HCT116 (cell line): ENCODE measurements around the gene NELFB. TPM values are rescaled to one million over a fixed set of nuclear protein-coding genes. Genes with fewer than 3 reads are reported as not detected.

ENCODE experiments used
- ATAC-seq: fragments of 200-7000 bp; cut with Tn5 transposase; 2 replicates; pipeline ENCODE4 v1.9.1; 2020; ENCODE audit warnings: mild to moderate bottlenecking, moderate library complexity
- BruUV-seq: library from RNA; stranded (reverse); fragments of 400-500 nt; replicated peaks from 2 replicates; lab custom pipeline; 2021; lab: Mats Ljungman, UMichigan
- CTCF ChIA-PET: fragments of 300-600 bp; sonication (Branson Sonifier 250); formaldehyde crosslinking; loops from one replicate; lab custom pipeline; 2021; ENCODE audit warnings: antibody characterized with exemption; lab: Charles Lee
- POLR2A ChIA-PET: fragments of 300-600, 350-600 bp; sonication (Branson Sonifier 250); formaldehyde crosslinking; loops from one replicate; lab custom pipeline; 2021; ENCODE audit warnings: antibody characterized with exemption; lab: Charles Lee
- RAD21 ChIA-PET, 2 experiments: fragments of 300-600 bp; sonication (Branson Sonifier 250); formaldehyde crosslinking; loops; one replicate each; lab custom pipeline; 2023; ENCODE audit warnings: low total read pairs in 2 of 2; ENCODE audit not compliant: uncharacterized antibody in 2 of 2, unreplicated experiment in 2 of 2, low non-redundant PET in 1 of 2; lab: Charles Lee
- DNase-seq: peaks from one replicate; pipeline ENCODE4 v3.0.0-alpha.2; 2010; ENCODE audit warnings: low read depth, low spot score
- H2AFZ ChIP-seq: fragments of 200-600 bp; shearing (Covaris generic), sonication (generic); 2 replicates; pipeline ENCODE4 v1.6.1; 2017; ENCODE audit warnings: low read depth, mixed run types, mixed read lengths, antibody characterized with exemption, low read length; ENCODE audit not compliant: poor library complexity, severe bottlenecking
- H3K27ac ChIP-seq: 2 replicates; pipeline ENCODE4 v1.5.1; 2012; ENCODE audit warnings: low read depth, low read length
- H3K27me3 ChIP-seq: fragments of 200-600 bp; sonication (generic); 2 replicates; pipeline ENCODE4 v1.6.1; 2016; ENCODE audit warnings: mixed run types, low read length, mixed read lengths; ENCODE audit not compliant: insufficient read depth
- H3K36me3 ChIP-seq, 2 experiments: fragments of 200-500 bp in 1 of 2; fragments of 200-600 bp in 1 of 2; sonication (Bioruptor generic) in 1 of 2; sonication (generic) in 1 of 2; 2 replicates each; pipeline versions ENCODE4 v1.5.1 to v1.6.1; 2014 to 2016; ENCODE audit warnings: low read length in 2 of 2, inconsistent platforms in 1 of 2, mixed read lengths in 1 of 2, mixed run types in 1 of 2; ENCODE audit not compliant: insufficient read depth in 2 of 2, control insufficient read depth in 1 of 2
- H3K4me1 ChIP-seq, 2 experiments: fragments of 200-600 bp in 1 of 2; sonication (generic) in 1 of 2; 2 replicates each; pipeline versions ENCODE4 v1.5.1 to v1.6.1; 2012 to 2017; ENCODE audit warnings: low read length in 2 of 2, inconsistent platforms in 1 of 2, mild to moderate bottlenecking in 1 of 2, mixed read lengths in 1 of 2, mixed run types in 1 of 2, moderate library complexity in 1 of 2; ENCODE audit not compliant: insufficient read depth in 2 of 2, control insufficient read depth in 1 of 2
- H3K4me2 ChIP-seq: fragments of 200-600 bp; sonication (generic); 2 replicates; pipeline ENCODE4 v1.6.1; 2017; ENCODE audit warnings: mixed run types, low read length, mixed read lengths
- H3K4me3 ChIP-seq, 2 experiments: fragments of 200-600 bp in 1 of 2; sonication (generic) in 1 of 2; replicated peaks in 1 of 2; 2 replicates each; pipeline ENCODE4 v1.5.1; 2011 to 2016; ENCODE audit warnings: low read length in 2 of 2, control low read depth in 1 of 2, low read depth in 1 of 2, mild to moderate bottlenecking in 1 of 2, mixed read lengths in 1 of 2, mixed run types in 1 of 2
- H3K79me2 ChIP-seq: fragments of 200-600 bp; sonication (generic); 2 replicates; pipeline ENCODE4 v1.6.1; 2017; ENCODE audit warnings: mild to moderate bottlenecking, mixed run types, low read length, moderate library complexity, mixed read lengths; ENCODE audit not compliant: insufficient read depth
- H3K9ac ChIP-seq: fragments of 200-600 bp; sonication (generic); 2 replicates; pipeline ENCODE4 v1.6.1; 2016; ENCODE audit warnings: low read length, mixed read lengths
- H3K9me2 ChIP-seq: fragments of 200-600 bp; sonication (generic), shearing (Covaris generic); 2 replicates; pipeline ENCODE4 v1.6.1; 2017; ENCODE audit warnings: mixed run types, mild to moderate bottlenecking, moderate library complexity; ENCODE audit not compliant: insufficient read depth
- H3K9me3 ChIP-seq, 2 experiments: fragments of 200-500 bp in 1 of 2; fragments of 200-600 bp in 1 of 2; sonication (Bioruptor generic) in 1 of 2; sonication (generic) in 1 of 2; 2 replicates each; pipeline ENCODE4 v1.6.1; 2014 to 2017; ENCODE audit warnings: low read length in 2 of 2, mixed read lengths in 2 of 2, inconsistent platforms in 1 of 2, low read depth in 1 of 2, mild to moderate bottlenecking in 1 of 2, mixed run types in 1 of 2, moderate library complexity in 1 of 2; ENCODE audit not compliant: control insufficient read depth in 1 of 2, insufficient read depth in 1 of 2
- H4K20me1 ChIP-seq: fragments of 200-600 bp; sonication (generic), shearing (Covaris generic); 2 replicates; pipeline ENCODE4 v1.6.1; 2017; ENCODE audit warnings: mixed run types, mild to moderate bottlenecking, moderate library complexity; ENCODE audit not compliant: insufficient read depth
- EGR1 ChIP-seq: IDR thresholded peaks from 2 replicates; pipeline ENCODE4 v1.6.1; 2012; ENCODE audit warnings: low read depth
- ELF1 ChIP-seq: IDR thresholded peaks from 2 replicates; pipeline ENCODE4 v1.6.1; 2012; ENCODE audit warnings: low read depth, borderline replicate concordance
- EZH2 ChIP-seq: fragments of 200-600 bp; sonication (generic); IDR thresholded peaks from 2 replicates; pipeline ENCODE4 v1.6.1; 2017; ENCODE audit warnings: antibody characterized with exemption, mixed run types
- FOSL1 ChIP-seq: IDR thresholded peaks from 2 replicates; pipeline ENCODE4 v1.6.1; 2012; ENCODE audit warnings: low read depth
- JUND ChIP-seq: IDR thresholded peaks from 2 replicates; pipeline ENCODE4 v1.6.1; 2012
- POLR2A ChIP-seq: IDR thresholded peaks from 2 replicates; pipeline ENCODE4 v1.7.0; 2011; ENCODE audit warnings: borderline replicate concordance; ENCODE audit not compliant: insufficient read depth, insufficient read length; ENCODE audit errors: extremely low read depth
- POLR2AphosphoS5 ChIP-seq: IDR thresholded peaks from 2 replicates; pipeline ENCODE4 v1.6.1; 2011; ENCODE audit warnings: mild to moderate bottlenecking, low read depth, low read length, moderate library complexity
- SIN3A ChIP-seq: IDR thresholded peaks from 2 replicates; pipeline ENCODE4 v1.6.1; 2012; ENCODE audit warnings: low read depth
- SP1 ChIP-seq: IDR thresholded peaks from 2 replicates; pipeline ENCODE4 v1.6.1; 2012; ENCODE audit warnings: low read depth
- TCF7L2 ChIP-seq: IDR thresholded peaks from 2 replicates; pipeline ENCODE4 v1.7.0; 2011; ENCODE audit warnings: borderline replicate concordance, inconsistent platforms; ENCODE audit not compliant: insufficient read depth, insufficient read length; ENCODE audit errors: extremely low read depth
- YY1 ChIP-seq: IDR thresholded peaks from 2 replicates; pipeline ENCODE4 v1.6.1; 2011; ENCODE audit warnings: low read length, low read depth, moderate library complexity, mild to moderate bottlenecking; ENCODE audit not compliant: insufficient replicate concordance; ENCODE audit errors: extremely low read depth
- ZNF274 ChIP-seq: fragments of 200-500 bp; sonication (Bioruptor generic); IDR thresholded peaks from 2 replicates; pipeline ENCODE4 v1.6.1; 2014; ENCODE audit warnings: mild to moderate bottlenecking, low read depth, low read length, inconsistent platforms
- intact Hi-C: fragments of 100-400 bp; cut with micrococcal nuclease; formaldehyde crosslinking; loops from 2 replicates; pipeline ENCODE4 v1.10.0; 2022
- total RNA-seq: library from RNA; stranded (reverse); gene quantifications from one replicate; pipeline ENCODE4 v1.2.1, GENCODE V29; 2021; ENCODE audit not compliant: unreplicated experiment
- TF ChIP-seq, protein P1 (sequence below): IDR thresholded peaks from 2 replicates; pipeline ENCODE4 v1.6.1; 2012
- TF ChIP-seq, protein P2 (sequence below): IDR thresholded peaks from 2 replicates; pipeline ENCODE4 v1.6.1; 2012

NELFB gene
- total RNA-seq, 1 experiment from 2014 or later: 86.4 TPM

DNA sequence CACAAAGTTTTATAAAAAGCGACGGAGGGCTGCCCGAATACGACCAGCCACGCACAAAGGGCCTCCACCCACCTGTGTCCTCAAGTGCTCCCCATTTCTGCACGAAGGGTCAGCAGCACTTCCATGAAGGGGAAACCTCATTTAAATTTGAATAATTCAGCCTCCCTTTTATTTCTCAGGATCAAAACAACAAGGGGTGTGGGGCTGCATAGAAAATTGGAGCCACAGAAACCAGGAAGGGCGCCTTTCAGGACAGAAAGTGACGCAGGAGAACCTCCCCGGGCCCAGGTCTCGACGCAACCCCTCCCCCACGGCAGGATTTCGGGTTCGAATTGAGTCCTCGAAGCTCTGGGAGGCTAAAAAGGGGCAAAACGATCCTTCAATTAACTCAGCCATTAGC, 44.8 kb downstream of the NELFB start:
- ATAC-seq (no peak), DNase-seq (no peak)
- TSS peak; percentile 92 for BruUV-seq
- peaks cover 2% of the 10 kb centered on the region; the same call in 1 of the 2 replicates for H4K20me1 ChIP-seq
- TF ChIP-seq POLR2AphosphoS5 (no peak), SP1 (no peak), ELF1 (no peak), TCF7L2 (no peak), YY1 (no peak), POLR2A (no peak), FOSL1 (no peak), EZH2 (no peak), ZNF274 (no peak), EGR1 (no peak), SIN3A (no peak), JUND (no peak)
- TF ChIP-seq, protein P1, sequence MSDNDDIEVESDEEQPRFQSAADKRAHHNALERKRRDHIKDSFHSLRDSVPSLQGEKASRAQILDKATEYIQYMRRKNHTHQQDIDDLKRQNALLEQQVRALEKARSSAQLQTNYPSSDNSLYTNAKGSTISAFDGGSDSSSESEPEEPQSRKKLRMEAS: no peak
- TF ChIP-seq, protein P2, sequence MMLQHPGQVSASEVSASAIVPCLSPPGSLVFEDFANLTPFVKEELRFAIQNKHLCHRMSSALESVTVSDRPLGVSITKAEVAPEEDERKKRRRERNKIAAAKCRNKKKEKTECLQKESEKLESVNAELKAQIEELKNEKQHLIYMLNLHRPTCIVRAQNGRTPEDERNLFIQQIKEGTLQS: no peak
- ChIA-PET RAD21 (no interaction called here), CTCF (no interaction called here), POLR2A (no interaction called here)
- no peak overlapping the region for H3K27ac ChIP-seq
- H3K79me2 ChIP-seq: peaks cover 17% of the 10 kb centered on the region
- peak overlapping the region; percentile 97; the same call in 1 of the 2 replicates for H3K4me2 ChIP-seq
- H3K9me2 ChIP-seq: no peaks in the 10 kb centered on the region
- intact Hi-C loops: loop anchor here (2.0 kb wide), 1 partner anchor 107 kb away; no protein-coding TSS in a partner anchor
- no peaks in the 10 kb centered on the region for H3K36me3 ChIP-seq
- no peak overlapping the region; a peak in 1 of 4 replicates for H3K4me3 ChIP-seq
- no peak overlapping the region for H2AFZ ChIP-seq
- peaks cover 32 to 67% of the 10 kb centered on the region in 2 experiments for H3K4me1 ChIP-seq
- no peaks in the 10 kb centered on the region for H3K9me3 ChIP-seq
- no peak overlapping the region for H3K9ac ChIP-seq
- no peaks in the 10 kb centered on the region for H3K27me3 ChIP-seq
